GM18507 (cell line): Measurements from ENCODE around the gene CNPY1.

Experiments
- DNase-seq: peaks from one replicate; pipeline ENCODE4 v3.0.0; 2011; ENCODE audit warnings: low read depth; ENCODE audit not compliant: insufficient read length; ENCODE audit errors: extremely low spot score
- FAIRE-seq: peaks from 2 replicates; lab custom pipeline; 2011; peaks lifted over from hg19 to GRCh38; lab: Jason Lieb, UNC

The CNPY1 gene

DNA sequence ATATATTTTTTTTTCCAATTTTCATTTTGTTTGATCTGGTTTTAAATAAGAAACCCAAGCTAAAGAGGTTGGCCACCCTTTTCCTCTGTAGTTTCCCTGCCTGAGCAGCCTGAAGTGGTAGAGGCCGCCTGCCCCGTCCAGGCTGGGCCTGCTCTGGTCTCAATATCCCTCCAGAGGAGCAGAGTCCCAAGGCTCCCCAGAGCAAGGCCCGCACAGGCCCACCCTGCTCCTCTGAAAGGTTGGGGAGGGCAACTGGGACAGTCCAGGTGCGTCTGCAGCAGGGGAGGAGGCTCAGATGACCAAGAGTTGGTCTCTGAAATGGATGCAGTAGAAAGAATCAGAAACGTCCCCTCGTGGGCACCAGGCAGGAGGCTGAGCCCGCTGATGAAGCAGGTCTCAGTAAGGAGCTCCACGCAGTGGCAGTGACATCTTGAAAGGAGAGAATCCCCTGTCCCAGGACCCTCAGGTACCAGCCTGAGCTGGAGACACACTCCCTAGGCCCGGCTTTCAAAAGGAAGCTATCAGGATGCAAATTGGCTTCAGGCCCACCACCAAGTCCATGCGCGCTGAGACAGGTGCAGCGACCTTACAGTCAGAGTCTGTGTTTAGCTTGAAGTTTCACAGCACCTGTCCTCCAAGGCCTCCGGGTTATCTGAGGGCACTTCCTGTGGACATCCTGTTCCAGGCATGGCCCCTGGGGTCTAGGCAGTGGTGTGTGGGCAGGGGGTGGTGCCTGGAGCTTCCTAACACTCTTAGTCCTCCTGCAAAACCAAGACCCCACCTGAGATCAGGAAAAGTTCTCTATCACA, 50.7 kb downstream of the CNPY1 start:
- FAIRE-seq = no peak
- DNase-seq = no peak

DNA sequence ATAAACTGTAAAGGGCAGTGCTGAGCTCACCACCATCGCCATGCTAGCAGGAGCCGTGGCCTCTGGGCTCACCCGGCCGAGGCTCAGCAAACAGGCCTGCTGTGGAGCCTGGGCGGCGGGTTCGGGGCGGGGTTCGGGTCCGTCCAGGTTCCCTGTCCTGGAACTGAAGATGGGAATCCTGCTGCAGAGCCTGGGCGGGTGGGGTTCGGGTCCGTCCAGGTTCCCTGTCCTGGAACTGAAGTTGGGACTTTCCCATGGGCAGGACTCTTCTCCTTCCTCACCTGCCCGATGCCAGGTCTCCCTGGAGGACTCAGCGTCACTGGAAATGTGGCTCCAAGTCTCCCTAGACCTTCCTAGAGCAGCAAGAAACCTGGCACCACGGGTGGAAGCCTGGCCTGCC, 51.8 kb downstream of the CNPY1 start:
- DNase-seq = no peak
- no peak for FAIRE-seq

DNA sequence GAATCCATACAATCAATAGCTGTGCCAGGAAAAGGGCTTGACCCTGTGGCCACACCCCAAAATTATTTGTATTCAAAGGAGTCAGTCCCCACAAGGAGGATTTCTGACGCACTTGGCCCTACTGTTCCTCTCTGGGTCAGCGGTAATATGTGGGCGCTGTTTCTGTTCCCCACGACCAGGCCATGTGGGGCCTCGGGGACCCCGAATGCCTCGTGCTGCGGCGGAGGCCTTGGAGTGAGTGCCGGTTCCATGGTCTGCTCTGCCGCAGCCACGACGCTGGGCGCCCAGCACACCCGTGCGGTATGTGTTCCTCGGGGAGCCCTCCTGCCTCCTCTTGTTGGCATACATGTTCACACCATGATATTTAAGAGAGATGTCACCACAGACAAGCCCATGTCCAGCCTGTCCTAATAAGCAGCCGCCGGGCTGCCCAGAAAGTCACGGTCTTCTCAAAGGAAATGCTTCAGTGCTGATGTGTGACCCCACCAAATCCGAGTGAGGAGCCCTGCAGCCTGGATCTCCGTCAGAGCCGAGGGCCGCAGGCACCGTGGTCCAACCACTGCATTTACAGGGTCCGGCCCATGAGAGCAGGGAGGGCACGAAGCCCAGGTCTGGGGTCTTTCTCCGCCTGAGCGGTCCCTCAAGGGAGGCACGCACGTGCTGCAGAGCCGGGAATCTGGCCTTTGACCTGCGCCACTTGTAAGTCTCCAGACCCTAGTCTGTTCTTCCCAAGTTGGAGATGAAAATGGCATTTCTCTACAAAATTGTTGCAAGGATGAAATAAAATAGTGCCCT, 52.4 kb downstream of the CNPY1 start:
- FAIRE-seq (no peak), DNase-seq (no peak)

DNA sequence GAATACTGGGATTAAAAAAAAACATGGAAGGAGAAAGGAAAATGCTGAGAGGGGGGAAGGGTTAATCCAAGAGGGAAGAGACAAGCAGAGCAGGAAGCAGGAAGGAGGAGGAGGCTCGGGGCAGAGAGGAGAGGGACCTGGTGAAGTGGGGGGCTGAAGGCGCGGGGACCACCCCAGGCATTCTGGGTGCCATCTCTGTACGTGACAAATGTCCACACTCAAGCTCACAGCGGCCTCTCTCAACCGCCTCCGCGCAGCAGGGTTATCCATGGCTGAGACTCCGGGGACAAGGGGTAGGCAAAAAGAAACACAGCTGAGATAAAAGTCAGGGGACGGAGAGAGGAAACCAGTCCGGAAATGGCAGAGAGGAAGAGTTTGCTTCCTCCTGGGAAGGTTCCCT, 54.5 kb downstream of the CNPY1 start:
- DNase-seq (no peak), FAIRE-seq (peak; percentile 26)

DNA sequence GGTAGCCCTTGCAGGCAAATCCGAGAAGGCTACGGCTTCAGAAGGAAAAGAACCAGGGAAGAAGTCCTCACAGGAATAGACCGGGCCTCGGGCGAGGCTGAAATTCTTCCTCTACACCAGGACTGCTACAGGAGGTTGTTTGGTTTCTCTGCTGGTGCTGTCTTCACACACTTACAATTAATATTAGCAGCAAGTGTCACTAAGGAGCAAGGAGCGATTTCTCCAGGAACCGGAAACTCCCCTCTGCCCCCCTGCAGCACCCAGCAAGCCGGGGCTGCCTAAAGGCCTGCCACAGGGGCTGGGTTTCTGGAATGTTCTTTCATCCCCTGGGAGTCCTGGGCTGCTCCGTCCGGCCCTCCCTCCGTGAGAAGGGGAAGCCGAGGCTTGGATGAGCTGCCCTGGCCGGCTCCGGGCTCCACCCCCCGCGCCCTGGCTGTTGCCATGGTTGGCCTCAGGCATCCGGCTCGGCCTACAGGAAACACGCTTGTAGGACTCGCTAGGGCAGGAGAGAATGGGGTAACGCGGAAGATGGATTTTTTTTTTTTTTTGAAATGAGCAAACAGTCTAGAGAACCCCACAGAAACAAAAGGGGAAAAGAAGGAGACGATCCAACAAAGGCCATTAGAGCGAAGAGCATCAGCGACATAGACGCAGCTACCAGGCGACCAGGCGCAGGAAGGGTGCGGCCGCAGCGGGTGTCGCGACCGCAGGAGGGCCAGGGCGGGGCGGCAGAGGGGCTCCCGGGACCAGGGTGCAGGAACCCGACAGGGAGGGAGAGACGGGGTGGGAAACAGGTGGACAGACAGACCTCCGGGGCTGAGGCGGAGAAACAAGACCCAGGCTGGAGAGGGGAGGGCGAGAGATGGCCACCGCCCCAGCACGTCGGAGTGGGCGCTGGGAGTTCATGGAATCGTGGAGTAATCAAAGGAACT, 55.4 kb downstream of the CNPY1 start:
- FAIRE-seq (peak; percentile 84), DNase-seq (peak; percentile 68)

DNA sequence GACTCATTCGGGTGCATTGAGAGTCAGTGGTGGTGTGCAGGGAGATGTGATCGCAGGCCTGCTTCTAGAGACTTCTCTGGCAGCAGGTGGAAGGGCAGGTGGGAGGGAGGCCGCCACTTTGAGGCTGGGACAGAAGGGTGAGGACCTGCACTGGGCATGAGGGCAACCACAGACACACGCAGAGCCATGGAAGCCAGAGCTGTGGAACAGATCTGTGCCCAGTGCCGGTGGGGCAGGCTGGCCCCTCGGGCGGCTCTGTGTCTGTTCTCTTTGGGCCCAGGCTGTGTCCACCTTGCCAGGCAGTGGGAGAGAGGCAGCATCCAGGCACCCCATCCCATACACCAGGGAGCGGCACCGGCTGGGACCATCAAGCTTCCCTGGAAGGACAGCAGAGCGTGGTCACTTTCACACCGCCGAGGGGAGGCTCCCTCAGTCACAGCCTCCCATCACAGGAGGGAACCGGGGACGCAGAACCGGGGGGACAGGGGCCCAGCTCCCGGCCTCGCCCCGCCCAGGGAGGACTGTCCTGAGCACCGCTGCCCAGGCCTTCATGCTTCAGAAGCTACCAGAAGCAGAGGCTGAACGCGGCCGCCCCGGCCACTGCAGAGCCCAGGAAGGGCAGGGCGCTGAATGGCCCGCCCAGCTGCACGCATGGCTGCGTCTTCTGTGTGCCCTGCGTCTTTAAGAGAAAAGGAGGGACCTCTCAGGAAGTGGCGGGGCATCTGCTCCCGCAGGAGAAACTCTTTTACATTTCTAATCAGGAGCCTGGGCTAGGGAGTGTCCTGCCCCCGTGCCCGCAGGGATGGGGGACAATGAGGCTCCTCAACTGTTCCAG, 56.3 kb downstream of the CNPY1 start:
- FAIRE-seq = peak; percentile 39
- DNase-seq = no peak

DNA sequence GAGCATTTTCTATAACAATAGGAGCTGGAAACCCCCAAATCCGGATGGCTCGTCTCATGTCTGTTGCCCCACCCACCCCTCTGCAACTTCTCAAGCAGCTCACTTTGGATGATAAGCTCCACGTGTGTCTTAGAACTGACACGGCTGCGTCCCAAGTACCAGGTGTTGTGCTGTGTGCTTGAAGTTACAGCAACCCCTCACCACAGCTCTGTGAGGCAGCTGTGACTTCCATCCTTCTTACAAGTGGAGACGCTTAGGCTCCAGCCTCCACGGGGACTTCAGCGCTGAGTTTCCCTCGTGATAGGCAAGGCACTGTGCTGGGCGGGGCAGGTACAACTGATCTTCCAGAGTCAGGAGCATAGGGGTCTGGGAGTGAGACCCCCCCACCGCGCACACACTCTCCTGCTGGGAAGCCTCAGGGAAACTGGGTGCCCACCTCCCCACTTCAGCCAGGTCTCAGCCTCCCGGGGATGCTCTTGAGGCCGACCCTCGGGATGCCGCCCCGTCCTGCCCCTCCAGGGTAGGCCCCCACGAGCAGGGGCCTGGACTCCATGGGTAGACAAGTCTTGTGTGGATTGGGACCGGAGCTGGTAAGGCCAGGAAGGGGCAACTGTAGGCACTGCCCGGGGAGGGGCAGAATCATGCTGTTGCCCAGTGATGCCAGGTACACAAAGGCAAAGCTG, 57.1 kb downstream of the CNPY1 start:
- DNase-seq = no peak
- FAIRE-seq = peak; percentile 83

DNA sequence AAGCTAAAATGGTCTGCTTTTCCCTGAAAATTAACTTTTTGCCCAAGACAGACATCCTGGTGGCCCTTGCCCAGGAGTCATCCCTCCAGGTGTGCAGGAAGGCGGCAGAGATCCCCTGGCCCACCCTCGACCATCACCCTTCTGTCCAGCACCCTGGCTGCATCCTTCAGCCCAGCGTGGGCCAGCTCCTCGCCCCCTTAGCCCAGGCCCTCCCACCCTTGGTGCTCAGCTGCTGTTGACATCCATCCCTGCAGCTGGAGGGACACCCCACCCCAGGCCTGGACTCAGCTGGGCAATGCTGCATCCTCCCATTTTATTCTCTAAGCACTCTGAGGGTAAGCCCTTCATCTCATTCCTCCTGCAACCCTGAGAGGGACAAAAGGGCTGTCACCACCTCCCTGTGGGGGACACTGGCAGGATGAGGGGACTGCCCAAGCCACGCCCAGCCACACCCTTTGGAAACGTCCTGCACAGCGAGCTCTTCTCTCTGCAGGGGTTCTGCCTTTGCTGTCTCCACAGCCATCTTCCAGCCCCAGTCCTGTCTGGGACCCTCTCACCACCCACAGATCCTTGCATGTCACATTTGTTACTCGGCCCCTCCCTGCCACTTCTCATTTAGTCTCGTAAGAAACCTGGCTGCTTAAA, 57.8 kb downstream of the CNPY1 start:
- DNase-seq = no peak

DNA sequence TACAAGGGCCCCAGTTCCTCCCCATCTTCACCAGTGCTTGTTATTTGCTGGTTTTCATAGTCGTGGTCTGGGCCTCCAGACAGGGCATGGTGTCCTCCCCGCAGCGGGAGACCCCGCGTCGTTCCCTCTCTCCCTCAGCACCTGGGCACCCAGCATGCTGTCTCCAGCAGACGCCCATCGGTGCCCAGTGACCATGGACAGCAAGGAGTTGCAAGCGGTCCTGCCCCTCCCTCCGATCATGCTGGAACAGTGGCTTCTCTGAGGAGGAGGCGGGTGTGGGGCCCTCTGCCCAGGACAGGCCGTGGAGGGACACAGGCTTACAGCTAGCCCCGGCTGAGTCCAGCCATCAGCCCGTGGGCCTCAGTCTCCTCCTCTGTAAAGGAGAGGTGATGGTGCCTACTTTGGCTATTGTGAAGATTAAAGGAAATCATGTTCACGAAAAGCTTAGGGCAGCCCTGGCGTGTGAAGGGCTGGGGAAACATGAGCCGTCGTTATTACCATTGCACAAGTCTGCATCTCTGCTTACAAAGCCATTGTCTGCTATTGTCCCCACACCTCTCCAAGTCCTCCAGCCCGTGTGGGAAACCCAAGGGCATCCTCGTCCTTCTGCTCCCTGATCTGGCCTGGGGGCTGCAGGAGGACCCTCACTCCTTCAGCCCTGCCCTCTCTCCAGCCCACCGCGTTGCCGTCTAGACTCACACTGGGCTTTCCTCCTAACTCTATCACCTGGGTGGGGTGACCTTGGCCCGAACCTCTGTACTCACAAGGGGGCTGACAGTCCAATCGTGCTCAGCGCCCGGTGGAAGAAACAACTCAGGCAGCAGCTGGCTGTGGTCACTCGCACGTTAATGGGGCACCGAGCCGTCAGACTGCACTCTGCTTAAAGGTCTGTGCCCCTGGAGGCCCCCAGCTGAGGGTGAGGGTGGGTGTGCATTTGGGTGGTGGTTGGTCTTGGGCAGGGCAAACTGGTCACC, 58.6 kb downstream of the CNPY1 start:
- FAIRE-seq = no peak
- DNase-seq = no peak

More for the DNA sequence above, 57.8 kb downstream of the CNPY1 start:
- peak; percentile 18 for FAIRE-seq

DNA sequence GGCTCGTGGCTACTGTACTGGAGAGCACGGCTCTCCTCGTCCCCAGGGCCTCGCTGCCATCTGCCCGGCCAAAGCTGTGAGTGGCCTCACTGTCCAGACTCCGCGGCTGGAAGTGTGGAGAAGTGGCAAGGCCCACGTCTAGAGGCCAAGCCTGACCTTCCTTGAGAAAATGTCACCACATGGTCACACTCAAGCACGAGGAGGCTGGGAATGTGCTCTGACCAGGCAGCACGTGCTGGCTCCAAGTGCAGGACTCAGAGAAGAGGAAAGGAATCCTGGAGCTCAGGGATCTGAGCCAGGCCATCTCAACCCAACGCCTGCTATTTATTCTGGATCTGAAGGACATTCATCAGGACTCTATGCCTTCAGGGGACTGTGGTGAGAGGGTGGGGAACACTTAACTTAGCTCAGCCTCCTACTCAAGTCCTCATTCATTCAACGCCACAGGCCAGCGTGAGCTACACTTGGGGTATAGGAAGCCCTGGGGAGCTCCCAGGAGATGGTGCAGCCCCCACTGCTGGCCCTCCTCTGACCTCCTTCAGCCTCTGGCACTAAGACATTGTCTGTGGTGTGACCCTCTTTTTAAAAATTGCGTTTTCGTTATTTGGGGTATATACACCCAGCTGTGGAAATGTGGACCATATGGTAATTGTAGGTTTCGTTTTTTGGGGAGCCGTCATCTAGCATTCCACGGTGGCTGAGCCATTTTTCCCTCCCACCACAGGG, 59.4 kb downstream of the CNPY1 start:
- FAIRE-seq (no peak), DNase-seq (no peak)

DNA sequence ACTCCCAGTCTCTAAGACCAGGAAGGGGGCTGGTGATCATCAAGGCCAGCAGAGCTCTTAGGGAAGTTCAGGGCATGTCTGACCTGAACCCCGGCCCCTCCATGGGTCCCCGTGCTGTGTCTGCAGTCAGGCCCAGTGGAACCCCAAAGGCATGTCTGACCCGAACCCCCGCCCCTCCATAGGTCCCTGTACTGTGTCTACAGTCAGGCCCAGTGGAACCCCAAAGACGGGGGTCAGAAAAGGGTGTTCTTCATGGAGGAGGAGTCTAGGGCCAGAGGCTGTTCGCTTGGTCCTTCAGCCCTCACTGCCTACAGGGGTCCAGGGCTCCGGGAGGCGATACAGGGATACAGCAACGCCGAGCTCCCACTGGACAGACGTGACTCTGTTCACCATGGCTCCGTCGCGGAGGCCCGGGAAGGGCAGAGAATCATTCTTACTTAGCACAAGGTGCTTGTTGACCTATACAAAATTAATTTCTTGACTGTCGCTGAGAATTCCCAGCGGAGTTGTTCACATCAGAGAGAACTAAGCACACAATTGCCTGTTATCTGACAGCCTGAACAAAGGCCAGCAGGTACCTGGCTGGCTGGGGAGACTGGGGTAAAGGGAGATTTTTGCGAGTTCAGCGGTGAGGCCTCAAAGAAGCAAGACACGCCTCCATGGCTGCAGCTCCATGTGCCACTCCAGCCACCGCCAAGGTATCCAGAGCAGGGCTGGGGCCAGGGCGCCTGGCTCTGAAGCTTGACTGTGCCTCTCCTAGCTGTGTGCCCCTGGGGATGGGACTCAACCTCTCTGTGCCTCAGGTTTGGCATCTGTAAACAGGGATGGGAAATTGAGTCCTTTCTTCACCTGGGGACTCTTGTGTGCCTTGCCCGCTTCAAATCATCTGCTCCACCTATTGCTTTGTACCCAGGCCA, 61.6 kb downstream of the CNPY1 start:
- FAIRE-seq = no peak
- no peak for DNase-seq

DNA sequence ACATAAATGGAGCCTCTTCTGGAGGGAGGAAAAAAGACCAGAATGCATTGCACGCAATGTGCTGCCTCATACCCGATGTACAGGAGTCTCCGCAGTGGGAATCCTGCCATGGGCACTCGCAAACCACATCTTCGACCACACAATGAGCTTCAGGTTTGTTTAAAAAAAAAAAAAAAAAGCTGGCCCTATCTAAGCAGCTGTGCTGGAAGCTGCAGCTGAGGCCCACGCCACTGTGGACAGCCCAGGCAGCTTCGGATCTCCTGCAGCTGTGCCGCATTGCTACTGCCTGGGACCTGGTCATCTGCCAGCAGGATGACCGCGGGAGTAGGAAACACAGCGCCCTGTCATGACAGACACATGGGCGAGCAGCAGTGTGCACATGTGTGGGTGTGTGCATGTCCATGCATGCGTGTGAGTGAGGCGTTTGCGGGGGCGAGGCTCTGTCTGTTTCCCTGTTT, 62.5 kb downstream of the CNPY1 start:
- FAIRE-seq (no peak), DNase-seq (no peak)

DNA sequence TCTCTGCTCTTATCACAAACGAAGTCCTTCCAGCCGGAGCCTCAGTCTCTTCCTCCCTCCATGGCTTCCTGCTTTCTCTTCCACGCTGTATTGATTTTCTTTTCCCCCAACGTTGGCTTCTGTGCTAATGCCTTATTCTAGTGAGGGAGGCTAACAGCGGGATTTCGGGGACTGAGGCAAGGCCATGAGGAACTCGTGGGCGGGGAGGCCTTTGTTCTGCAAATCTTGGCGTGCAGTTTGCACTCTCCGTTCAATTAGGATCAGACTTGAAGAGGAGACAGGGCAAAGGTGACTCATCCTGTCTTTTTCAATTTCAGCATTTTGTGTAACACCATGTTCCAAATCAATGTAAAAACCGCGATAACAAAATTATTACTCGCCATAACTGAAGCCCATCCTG, 63.1 kb downstream of the CNPY1 start:
- no peak for DNase-seq

DNA sequence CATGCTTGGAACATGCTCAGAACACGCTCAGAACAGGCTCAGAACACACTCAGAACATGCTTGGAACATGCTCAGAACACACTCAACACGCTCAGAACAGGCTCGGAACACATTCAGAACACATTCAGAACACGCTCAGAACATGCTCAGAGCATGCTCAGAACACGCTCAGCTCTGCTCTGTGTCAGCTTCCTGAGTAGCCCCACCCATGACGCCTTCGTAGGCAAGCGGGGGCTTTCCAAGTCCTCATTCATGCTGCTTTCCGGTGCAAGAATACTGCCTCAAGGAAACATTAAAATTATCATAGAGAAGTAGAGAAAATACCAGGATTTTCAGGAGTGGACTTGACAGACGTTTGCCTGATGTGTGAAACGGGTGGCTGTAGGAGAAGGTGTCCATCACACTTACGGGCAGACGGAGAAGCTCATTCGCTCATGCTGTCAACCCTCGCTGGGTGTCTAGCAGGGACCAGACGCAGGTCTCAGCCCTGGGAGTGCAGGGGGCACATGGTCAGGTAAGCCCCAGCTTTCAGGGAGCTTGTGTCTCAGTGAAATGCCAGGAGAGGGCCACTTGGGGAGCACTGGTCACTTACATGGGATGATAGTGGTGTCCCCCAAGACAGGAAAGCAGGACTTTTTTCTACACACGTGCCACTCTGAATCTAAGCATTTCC, 63.7 kb downstream of the CNPY1 start:
- DNase-seq (no peak), FAIRE-seq (peak; percentile 64)

More for the DNA sequence above, 63.1 kb downstream of the CNPY1 start:
- FAIRE-seq = no peak

DNA sequence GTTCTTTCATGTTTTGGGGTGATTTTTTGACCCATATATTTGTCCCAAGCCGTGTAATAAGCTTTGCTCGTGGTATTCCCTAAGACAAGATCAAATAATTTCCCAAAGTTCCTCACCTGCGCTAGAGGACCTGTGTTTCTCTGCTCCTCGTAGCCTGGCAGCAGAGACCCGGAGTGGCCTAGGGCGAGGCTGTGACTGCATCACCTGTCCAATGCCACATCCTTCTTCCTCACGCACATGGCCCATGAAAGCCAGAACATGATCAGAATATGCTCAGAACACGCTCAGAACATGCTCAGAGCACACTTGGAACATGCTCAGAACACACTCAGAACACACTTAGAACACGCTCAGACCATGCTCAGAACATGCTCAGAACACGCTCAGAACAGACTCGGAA, 64.6 kb downstream of the CNPY1 start:
- no peak for FAIRE-seq
- no peak for DNase-seq
